IPS DF 6.9 (cell line): Measurements from ENCODE around the gene ZFP90.

Experiments used
- DNase-seq: peaks from one replicate; pipeline ENCODE4 v3.0.0-alpha.2; 2013; ENCODE audit warnings: low read depth, low spot score
- H3K27ac ChIP-seq: one replicate; pipeline ENCODE4 v1.5.1; 2013; ENCODE audit warnings: low read length, control low read depth
- H3K27me3 ChIP-seq: 2 replicates; pipeline ENCODE4 v1.6.1; 2013; ENCODE audit warnings: mild to moderate bottlenecking, low read length; ENCODE audit not compliant: control insufficient read depth, insufficient read depth
- H3K36me3 ChIP-seq: 2 replicates; pipeline ENCODE4 v1.6.1; 2013; ENCODE audit warnings: low read length; ENCODE audit not compliant: control insufficient read depth, insufficient read depth
- H3K4me1 ChIP-seq: 2 replicates; pipeline ENCODE4 v1.6.1; 2013; ENCODE audit warnings: low read length; ENCODE audit not compliant: control insufficient read depth, insufficient read depth
- H3K4me3 ChIP-seq: 2 replicates; pipeline ENCODE4 v1.5.1; 2013; ENCODE audit warnings: mild to moderate bottlenecking, low read length
- H3K9me3 ChIP-seq: 2 replicates; pipeline ENCODE4 v1.6.1; 2013; ENCODE audit warnings: low read length, inconsistent platforms; ENCODE audit not compliant: control insufficient read depth, insufficient read depth
- WGBS: extraction: QIAGEN DNeasy Blood & Tissue Kit; methylation state at CpG from one replicate; pipeline ENCODE4 v1.1.7; 2013; ENCODE audit warnings: mixed read lengths, missing lambda C conversion rate; ENCODE audit not compliant: insufficient read length, insufficient coverage; 5-methylcytosine and 5-hydroxymethylcytosine counted together

The ZFP90 gene

DNA sequence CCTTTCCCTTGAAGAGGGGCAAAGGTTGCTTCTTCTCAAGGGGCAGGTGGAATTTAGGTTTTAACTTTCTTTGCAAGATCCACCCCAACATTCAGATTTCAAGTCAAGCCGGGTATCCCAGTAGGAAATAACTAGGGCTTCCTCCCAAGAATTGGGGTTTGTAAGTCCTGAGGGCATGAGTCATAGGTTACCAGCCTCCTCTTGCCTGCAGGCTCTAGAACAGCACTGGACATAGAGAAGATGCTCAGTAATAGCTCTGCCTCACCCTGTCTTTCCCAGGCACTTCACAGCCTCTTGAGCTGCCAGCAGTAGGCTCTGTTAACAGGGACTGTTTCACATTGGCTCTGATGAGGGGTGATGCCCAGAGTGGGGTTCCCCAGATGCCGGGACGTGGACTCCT, 35.8 kb upstream of the ZFP90 start:
- Histone ChIP-seq H3K27me3 (no peaks in the 10 kb centered on the region), H3K4me3 (no peak overlapping the region), H3K4me1 (no peaks in the 10 kb centered on the region), H3K27ac (no peak overlapping the region), H3K9me3 (no peaks in the 10 kb centered on the region), H3K36me3 (no peaks in the 10 kb centered on the region)
- no peak for DNase-seq
- no CpG with 5 or more reads among the region's 3 CpGs for WGBS

DNA sequence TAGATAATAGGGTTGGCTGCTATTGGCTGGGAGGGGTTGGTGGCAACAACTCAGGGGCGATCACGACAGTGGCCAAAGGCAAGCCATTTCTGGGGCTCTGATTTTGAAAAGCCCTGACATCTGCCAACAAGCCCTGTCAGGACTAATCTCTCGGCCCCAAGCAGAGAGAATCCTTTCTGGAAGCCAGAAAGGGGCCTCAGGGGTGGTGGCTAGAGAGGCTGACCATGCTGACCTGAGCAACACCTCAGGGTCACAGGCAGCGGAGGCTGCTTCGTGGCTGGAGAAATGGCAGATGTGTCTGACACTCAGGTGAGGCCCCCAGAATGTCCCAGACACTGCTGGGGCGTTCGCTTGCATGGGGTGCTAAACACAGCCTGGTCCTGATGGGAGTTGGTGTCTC, 35.0 kb upstream of the ZFP90 start:
- Histone ChIP-seq H3K27ac (no peak overlapping the region), H3K4me1 (no peaks in the 10 kb centered on the region), H3K4me3 (no peak overlapping the region), H3K27me3 (no peaks in the 10 kb centered on the region), H3K9me3 (no peaks in the 10 kb centered on the region), H3K36me3 (no peaks in the 10 kb centered on the region)
- no CpG with 5 or more reads among the region's 7 CpGs for WGBS
- no peak for DNase-seq

DNA sequence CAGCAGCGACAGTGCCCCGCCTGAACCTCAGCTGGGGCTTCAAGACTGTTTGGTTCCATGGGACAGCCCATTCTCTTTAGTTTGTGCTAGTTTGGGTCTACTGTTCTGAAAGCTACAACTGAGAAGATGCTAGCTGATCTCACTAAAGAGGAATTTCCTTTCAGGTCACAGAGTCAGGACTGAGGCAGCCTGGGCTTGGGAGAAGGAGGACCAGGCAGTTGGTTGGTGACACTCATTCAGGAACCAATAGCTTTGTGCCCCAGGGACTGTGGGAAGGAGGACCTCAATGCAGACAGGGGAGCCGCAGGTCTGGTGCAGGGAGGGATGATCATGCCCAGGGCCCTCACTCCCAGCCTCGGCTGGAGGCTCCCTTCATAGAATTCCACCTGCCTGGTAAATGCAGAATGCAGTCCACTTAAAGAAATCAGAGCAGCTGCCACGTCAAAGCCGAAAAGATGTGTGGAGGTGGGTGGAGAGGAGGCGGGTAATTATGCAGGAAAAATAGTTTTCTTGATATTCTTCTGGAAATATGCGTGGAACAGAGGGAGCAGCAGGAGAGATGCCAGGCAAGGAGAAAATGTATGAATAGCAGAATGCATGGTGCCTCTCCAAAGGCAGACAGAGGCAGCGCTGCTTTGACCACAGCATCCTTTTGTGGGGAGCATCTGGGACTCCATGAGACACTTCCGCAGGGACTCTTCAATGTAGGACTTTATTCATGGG, 32.6 kb upstream of the ZFP90 start:
- WGBS, result 100% methylated on average over 3 of the region's 10 CpGs
- no peak for DNase-seq
- no peaks in the 10 kb centered on the region for H3K9me3 ChIP-seq
- no peak overlapping the region for H3K4me3 ChIP-seq
- no peaks in the 10 kb centered on the region for H3K36me3 ChIP-seq
- no peaks in the 10 kb centered on the region for H3K4me1 ChIP-seq
- H3K27ac ChIP-seq, result no peak overlapping the region
- H3K27me3 ChIP-seq, result no peaks in the 10 kb centered on the region

DNA sequence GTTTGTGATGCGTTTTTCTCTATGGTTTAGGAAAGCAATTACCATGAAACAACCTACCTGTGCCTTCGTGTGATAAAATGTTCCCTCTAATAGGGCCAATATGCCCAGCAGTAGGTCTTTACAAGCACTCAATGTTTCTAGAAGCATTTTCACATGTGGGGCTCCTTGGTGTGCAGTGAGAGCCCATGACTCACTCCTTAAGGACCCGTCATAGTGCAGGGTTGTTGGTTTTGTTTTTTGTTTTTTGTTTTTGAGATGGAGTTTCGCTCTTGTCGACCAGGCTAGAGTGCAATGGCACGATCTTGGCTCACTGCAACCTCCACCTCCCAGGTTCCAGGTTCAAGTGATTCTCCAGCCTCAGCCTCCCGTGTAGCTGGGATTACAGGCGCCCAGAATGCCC, 31.1 kb upstream of the ZFP90 start:
- no CpG with 5 or more reads among the region's 8 CpGs for WGBS
- Histone ChIP-seq H3K36me3 (no peaks in the 10 kb centered on the region), H3K27ac (no peak overlapping the region)

DNA sequence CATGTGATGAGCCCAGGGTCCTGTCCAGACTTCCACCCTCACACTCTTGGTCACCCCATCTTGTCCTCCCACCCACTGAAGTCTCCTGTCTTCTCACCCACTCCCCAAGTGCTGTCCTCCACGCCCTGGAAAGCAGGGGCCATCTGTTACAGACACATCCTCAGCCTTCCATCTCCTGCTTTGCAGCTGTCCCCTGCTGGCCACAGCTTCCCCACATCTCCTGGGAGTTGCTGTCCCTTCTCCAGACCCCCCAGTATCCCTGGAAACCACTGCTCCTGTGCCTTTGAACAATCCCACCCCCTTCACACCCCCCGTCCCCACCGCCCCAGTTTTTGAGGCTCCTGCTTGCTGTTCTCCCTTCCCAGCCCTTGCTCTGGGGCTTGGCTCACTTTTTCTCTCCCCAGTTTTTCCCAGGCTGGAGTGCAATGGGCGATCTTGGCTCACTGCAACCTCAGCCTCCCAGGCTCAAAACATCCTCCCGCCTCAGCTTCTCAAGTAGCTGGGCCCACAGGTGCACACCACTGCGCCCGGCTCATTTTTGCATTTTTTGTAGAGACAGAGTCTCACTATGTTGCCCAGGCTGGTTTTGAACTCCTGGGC, 30.4 kb upstream of the ZFP90 start:
- Histone ChIP-seq H3K27ac (no peak overlapping the region), H3K4me3 (no peak overlapping the region), H3K36me3 (no peaks in the 10 kb centered on the region), H3K27me3 (no peaks in the 10 kb centered on the region), H3K4me1 (no peaks in the 10 kb centered on the region; the same call in 1 of the 2 replicates), H3K9me3 (no peaks in the 10 kb centered on the region)
- DNase-seq, result no peak
- no CpG with 5 or more reads among the region's 7 CpGs for WGBS

More for the DNA sequence above, 31.1 kb upstream of the ZFP90 start:
- Histone ChIP-seq H3K4me3 (no peak overlapping the region), H3K4me1 (no peaks in the 10 kb centered on the region; the same call in 1 of the 2 replicates), H3K27me3 (no peaks in the 10 kb centered on the region), H3K9me3 (no peaks in the 10 kb centered on the region)
- no peak for DNase-seq

DNA sequence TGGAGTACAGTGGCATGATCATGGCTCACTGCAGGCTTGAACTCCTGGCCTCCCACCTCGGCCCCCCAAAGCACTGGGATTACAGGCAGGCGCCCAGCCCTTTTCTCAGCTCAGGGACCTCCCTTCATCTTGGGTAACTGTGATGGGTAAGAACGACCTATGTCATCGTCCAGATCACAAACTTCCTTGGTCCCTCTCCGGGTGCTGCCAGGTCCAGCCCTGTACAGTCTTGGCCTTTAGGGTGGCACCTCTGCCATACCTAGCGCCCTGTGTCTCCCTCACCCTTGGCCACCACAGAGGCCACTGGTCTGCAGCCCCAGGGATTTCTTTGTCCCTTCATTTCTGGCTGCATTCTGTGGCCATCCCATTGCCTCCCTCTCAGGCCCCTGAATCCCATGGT, 29.7 kb upstream of the ZFP90 start:
- Histone ChIP-seq H3K4me3 (no peak overlapping the region), H3K36me3 (no peaks in the 10 kb centered on the region), H3K27me3 (no peaks in the 10 kb centered on the region), H3K4me1 (no peaks in the 10 kb centered on the region; the same call in 1 of the 2 replicates), H3K27ac (no peak overlapping the region), H3K9me3 (no peaks in the 10 kb centered on the region)
- no peak for DNase-seq
- WGBS, result no CpG with 5 or more reads among the region's 6 CpGs

DNA sequence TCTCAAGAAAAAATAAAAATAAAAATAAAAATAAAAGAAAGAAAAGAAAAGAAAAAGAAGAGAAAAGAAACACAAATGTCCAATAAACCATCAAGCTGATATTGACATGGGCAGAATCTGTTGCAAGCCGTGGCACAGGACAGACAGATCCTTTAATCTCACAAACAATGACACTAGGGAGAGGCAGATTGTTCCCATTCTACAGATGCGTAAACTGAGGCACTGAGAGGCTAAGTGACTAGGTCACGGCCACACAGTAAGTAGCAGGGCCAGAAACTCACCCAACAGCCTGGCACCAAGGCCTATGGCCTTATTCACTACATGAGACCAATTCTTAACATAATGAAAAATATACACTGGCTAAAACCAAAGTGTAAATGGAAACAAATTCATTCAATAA, 28.3 kb upstream of the ZFP90 start:
- WGBS, result no CpG with 5 or more reads among the region's 3 CpGs
- Histone ChIP-seq H3K36me3 (no peaks in the 10 kb centered on the region), H3K27ac (no peak overlapping the region), H3K9me3 (no peaks in the 10 kb centered on the region), H3K27me3 (no peaks in the 10 kb centered on the region), H3K4me1 (no peaks in the 10 kb centered on the region; the same call in 1 of the 2 replicates), H3K4me3 (no peak overlapping the region)
- DNase-seq, result no peak

DNA sequence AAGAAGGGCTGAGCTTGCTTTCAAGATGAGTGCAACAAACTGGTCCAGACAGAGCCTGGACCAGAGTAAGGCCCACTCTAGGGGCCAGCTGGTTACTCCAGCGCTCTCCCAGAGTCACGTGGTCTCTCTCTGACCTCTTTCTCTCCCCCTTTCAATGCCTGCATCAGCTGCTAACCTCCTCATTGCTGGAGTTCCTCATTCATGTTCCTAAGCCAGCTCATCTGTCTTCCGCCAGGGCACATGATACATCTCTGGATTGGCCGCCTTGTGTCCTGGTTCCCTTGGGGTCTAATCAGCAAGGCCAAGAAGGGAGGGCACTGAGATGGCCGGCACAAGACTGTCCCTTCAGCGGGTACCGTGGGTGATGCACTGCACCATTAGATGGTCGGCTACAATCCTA, 26.9 kb upstream of the ZFP90 start:
- H3K27ac ChIP-seq, result no peak overlapping the region
- H3K4me3 ChIP-seq, result no peak overlapping the region
- H3K4me1 ChIP-seq, result no peaks in the 10 kb centered on the region; the same call in 1 of the 2 replicates
- H3K36me3 ChIP-seq, result no peaks in the 10 kb centered on the region
- H3K27me3 ChIP-seq, result no peaks in the 10 kb centered on the region
- no peak for DNase-seq
- H3K9me3 ChIP-seq, result no peaks in the 10 kb centered on the region
- no CpG with 5 or more reads among the region's 8 CpGs for WGBS

DNA sequence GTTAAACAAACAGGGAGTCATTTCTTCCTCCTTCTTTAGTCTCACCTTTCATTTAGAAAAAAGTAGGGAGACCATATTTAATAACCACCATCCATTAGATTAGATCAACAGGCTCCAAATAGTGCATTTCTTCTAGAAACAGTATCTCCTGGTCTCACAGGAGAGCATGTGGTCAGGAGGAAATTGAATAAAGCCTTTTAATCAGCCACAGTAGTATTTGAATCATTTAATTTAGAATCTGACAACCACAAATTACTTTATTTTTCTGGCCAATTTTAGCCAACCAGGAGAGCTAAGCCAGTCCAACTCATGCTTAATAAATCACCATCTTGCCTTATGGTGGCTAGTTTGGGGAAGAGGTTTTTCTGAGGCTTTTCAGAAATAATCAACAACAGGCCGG, 26.3 kb upstream of the ZFP90 start:
- WGBS, result no CpG with 5 or more reads among the region's 1 CpG

DNA sequence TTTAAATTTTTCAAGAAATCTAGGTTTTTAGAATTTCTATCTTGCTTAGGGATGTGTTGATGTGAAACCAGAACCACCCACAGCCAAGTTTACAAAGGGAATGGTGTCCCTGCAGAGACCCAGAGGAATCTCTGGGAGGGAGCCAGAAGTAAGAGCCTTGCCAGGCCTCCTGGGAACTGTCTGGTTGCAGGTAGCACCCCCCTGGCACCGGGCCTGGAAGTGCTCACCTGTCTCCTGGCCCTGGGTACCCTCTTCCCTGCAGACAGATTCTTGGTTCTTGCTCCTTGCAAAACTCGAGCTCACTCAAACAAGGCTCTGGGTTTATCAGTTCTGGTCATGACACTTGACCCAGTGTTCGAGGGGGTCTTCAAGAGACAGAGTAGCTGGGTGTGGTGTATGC, 24.6 kb upstream of the ZFP90 start:
- H3K9me3 ChIP-seq, result no peaks in the 10 kb centered on the region
- DNase-seq, result no peak
- WGBS, result no CpG with 5 or more reads among the region's 3 CpGs

More for the DNA sequence above, 26.3 kb upstream of the ZFP90 start:
- H3K27me3 ChIP-seq, result no peaks in the 10 kb centered on the region
- no peak overlapping the region for H3K27ac ChIP-seq
- no peak for DNase-seq
- no peaks in the 10 kb centered on the region for H3K9me3 ChIP-seq
- no peak overlapping the region for H3K4me3 ChIP-seq
- H3K4me1 ChIP-seq, result no peaks in the 10 kb centered on the region; the same call in 1 of the 2 replicates
- H3K36me3 ChIP-seq, result no peaks in the 10 kb centered on the region

More for the DNA sequence above, 24.6 kb upstream of the ZFP90 start:
- no peak overlapping the region for H3K4me3 ChIP-seq
- H3K36me3 ChIP-seq, result no peaks in the 10 kb centered on the region
- no peaks in the 10 kb centered on the region for H3K27me3 ChIP-seq
- H3K27ac ChIP-seq, result no peak overlapping the region
- no peaks in the 10 kb centered on the region; the same call in 1 of the 2 replicates for H3K4me1 ChIP-seq
